Naive thymus-derived CD4-positive, alpha-beta T cell (primary cell): ENCODE results near the gene ZNF608. TPM values are rescaled to one million over a fixed set of nuclear protein-coding genes. Genes with fewer than 3 reads are reported as not detected.

ENCODE experiments used
- ATAC-seq: fragments of 150-1000 bp; cut with Tn5 transposase; 2 replicates; pipeline ENCODE4 v1.10.0; 2021; ENCODE audit warnings: mild to moderate bottlenecking, moderate library complexity
- CTCF ChIA-PET: fragments of 350-600 bp; sonication (Branson Sonifier 250); formaldehyde crosslinking; loops from one replicate; lab custom pipeline; 2021; ENCODE audit warnings: antibody characterized with exemption; lab: Charles Lee
- POLR2A ChIA-PET: fragments of 350-600 bp; sonication (Branson Sonifier 250); formaldehyde crosslinking; loops from one replicate; lab custom pipeline; 2021; ENCODE audit warnings: antibody characterized with exemption, inconsistent platforms; lab: Charles Lee
- DNase-seq, 9 donors: peaks; one replicate each; pipeline versions ENCODE4 v3.0.0 to v3.0.0-alpha.2; 2020 to 2022; ENCODE audit warnings: mixed read lengths in 1 of 9
- H3K27ac ChIP-seq: one replicate; pipeline ENCODE4 v1.7.0; 2013; ENCODE audit warnings: mild to moderate bottlenecking, low read depth, low read length, moderate library complexity
- H3K27me3 ChIP-seq, 2 donors: one replicate each; pipeline ENCODE4 v1.7.0; 2013; ENCODE audit warnings: low read length in 2 of 2, mild to moderate bottlenecking in 2 of 2, moderate library complexity in 2 of 2; ENCODE audit not compliant: control insufficient read depth in 2 of 2, insufficient read depth in 2 of 2
- H3K36me3 ChIP-seq, 3 experiments: 1 replicate in 2 of 3; 2 replicates in 1 of 3; pipeline ENCODE4 v1.7.0; 2013; ENCODE audit warnings: low read length in 3 of 3, mild to moderate bottlenecking in 3 of 3, moderate library complexity in 1 of 3; ENCODE audit not compliant: insufficient read depth in 3 of 3, control insufficient read depth in 2 of 3
- H3K4me1 ChIP-seq, 2 donors: one replicate each; pipeline ENCODE4 v1.7.0; 2013; ENCODE audit warnings: low read length in 2 of 2, mild to moderate bottlenecking in 2 of 2, moderate library complexity in 1 of 2; ENCODE audit not compliant: control insufficient read depth in 2 of 2, insufficient read depth in 2 of 2
- H3K4me3 ChIP-seq: 2 replicates; pipeline ENCODE4 v1.7.0; 2013; ENCODE audit warnings: mild to moderate bottlenecking, low read length
- H3K9me3 ChIP-seq, 3 experiments: 1 replicate in 2 of 3; 2 replicates in 1 of 3; pipeline ENCODE4 v1.7.0; 2013; ENCODE audit warnings: low read length in 3 of 3; ENCODE audit not compliant: control insufficient read depth in 2 of 3
- H3K27ac Mint-ChIP-seq, 9 donors: one replicate each; pipeline ENCODE4 v1.8.0; 2020 to 2022; ENCODE audit warnings: mixed read lengths in 9 of 9, mild to moderate bottlenecking in 8 of 9, moderate library complexity in 5 of 9, inconsistent platforms in 2 of 9
- H3K27me3 Mint-ChIP-seq, 5 donors: one replicate each; pipeline ENCODE4 v1.8.0; 2021 to 2022; ENCODE audit warnings: mixed read lengths in 5 of 5, mild to moderate bottlenecking in 1 of 5
- H3K36me3 Mint-ChIP-seq, 5 donors: one replicate each; pipeline ENCODE4 v1.8.0; 2020 to 2022; ENCODE audit warnings: mixed read lengths in 5 of 5, mild to moderate bottlenecking in 3 of 5, inconsistent platforms in 1 of 5
- H3K4me1 Mint-ChIP-seq, 7 donors: one replicate each; pipeline ENCODE4 v1.8.0; 2020 to 2022; ENCODE audit warnings: mixed read lengths in 7 of 7, mild to moderate bottlenecking in 3 of 7, inconsistent platforms in 1 of 7
- H3K4me3 Mint-ChIP-seq, 10 donors: one replicate each; pipeline ENCODE4 v1.8.0; 2020 to 2022; ENCODE audit warnings: mild to moderate bottlenecking in 10 of 10, mixed read lengths in 10 of 10, moderate library complexity in 6 of 10, inconsistent platforms in 2 of 10
- H3K9me3 Mint-ChIP-seq, 11 donors: one replicate each; pipeline ENCODE4 v1.8.0; 2020 to 2022; ENCODE audit warnings: mixed read lengths in 11 of 11, mild to moderate bottlenecking in 4 of 11, inconsistent platforms in 1 of 11, moderate library complexity in 1 of 11
- intact Hi-C, 2 donors: fragments of 100-400 bp; cut with micrococcal nuclease; formaldehyde crosslinking; loops; one replicate each; pipeline ENCODE4 v1.15.1; 2023
- polyA plus RNA-seq, 2 donors: library from polyadenylated mRNA; unstranded; fragments of 300-500 nt; fragmentation: Illumina TruSeq; gene quantifications; one replicate each; pipeline ENCODE4 v1.2.3, GENCODE V29; 2021
- total RNA-seq, 6 experiments: library from RNA in 5 of 6; stranded (reverse) in 5 of 6; gene quantifications; 1 replicate in 5 of 6; 2 replicates in 1 of 6; pipeline ENCODE4 v1.2.3 and lab custom pipeline; 2021 to 2026

Gene ZNF608, protein sequence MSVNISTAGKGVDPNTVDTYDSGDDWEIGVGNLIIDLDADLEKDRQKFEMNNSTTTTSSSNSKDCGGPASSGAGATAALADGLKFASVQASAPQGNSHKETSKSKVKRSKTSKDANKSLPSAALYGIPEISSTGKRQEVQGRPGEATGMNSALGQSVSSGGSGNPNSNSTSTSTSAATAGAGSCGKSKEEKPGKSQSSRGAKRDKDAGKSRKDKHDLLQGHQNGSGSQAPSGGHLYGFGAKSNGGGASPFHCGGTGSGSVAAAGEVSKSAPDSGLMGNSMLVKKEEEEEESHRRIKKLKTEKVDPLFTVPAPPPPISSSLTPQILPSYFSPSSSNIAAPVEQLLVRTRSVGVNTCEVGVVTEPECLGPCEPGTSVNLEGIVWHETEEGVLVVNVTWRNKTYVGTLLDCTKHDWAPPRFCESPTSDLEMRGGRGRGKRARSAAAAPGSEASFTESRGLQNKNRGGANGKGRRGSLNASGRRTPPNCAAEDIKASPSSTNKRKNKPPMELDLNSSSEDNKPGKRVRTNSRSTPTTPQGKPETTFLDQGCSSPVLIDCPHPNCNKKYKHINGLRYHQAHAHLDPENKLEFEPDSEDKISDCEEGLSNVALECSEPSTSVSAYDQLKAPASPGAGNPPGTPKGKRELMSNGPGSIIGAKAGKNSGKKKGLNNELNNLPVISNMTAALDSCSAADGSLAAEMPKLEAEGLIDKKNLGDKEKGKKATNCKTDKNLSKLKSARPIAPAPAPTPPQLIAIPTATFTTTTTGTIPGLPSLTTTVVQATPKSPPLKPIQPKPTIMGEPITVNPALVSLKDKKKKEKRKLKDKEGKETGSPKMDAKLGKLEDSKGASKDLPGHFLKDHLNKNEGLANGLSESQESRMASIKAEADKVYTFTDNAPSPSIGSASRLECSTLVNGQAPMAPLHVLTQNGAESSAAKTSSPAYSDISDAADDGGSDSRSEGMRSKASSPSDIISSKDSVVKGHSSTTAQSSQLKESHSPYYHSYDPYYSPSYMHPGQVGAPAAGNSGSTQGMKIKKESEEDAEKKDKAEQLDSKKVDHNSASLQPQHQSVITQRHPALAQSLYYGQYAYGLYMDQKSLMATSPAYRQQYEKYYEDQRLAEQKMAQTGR (N-terminal part only)
- 1 to 10 TPM in 1 of 5 experiments, under 1 TPM in 1, not detected in 3; 0.90 to 1.5 TPM for total RNA-seq
- polyA plus RNA-seq = not detected
- not detected for total RNA-seq (lab: John Stamatoyannopoulos, UW)

DNA sequence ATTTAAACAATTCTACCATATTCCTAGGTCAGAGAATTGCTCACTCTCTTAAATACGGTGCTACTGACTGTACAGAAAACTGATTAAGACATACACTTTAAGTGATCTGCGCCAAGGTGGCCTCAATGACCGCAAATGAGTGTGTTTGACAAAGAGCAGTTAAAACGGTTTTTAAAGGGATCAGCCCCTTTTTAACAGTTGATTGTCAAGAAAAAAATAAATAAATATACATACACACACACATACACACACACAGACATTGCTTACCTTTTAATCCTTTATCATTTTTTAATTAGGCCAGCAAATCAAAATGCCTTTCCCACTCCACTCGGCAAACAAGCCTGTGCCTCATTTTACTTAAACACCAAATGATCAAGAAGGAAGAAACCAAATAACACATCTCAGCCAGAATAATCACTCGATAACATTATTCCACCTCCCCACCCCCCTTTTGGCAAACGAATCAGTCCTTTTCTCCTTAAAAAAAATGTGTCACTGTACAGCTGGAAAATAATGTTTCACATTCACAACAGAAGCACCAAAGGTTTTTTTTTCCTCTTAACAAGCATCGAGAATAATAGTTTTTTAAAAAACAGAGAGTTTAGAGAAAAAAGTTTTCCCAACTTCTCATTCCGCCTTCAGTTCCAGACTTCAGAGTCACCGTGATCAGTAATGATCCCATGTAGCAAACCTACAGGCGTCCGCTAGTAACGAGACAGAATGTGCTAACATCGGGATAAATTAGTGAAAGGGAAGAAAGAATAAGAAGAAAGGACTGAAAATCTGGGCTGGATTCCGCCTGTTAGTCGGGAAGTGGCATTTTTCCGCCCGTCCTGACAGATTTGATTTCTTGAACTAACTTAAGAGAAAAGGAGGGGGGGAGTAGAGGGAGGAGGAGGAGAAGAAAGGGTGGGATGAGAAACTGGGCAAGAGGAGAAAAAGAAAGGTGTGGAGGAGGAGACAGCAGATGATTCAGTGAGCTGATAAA, at the start of gene ZNF608:
TSS of gene ZNF608 (minus strand) at position 712 of the 988 bp plus-strand sequence. CDS start 1,650 bp downstream, outside the sequence.
- no peaks in the 10 kb centered on the region for H3K9me3 ChIP-seq
- H3K36me3 ChIP-seq = no peaks in the 10 kb centered on the region
- H3K4me3 ChIP-seq = no peak within 1 kb of the TSS
- Mint-ChIP-seq H3K27ac (peak within 1 kb of the TSS in 1 of 9 donors; percentile 25), H3K9me3 (peaks cover 0 to 8% (median 0%) of the 10 kb centered on the region in 11 donors), H3K36me3 (no peaks in the 10 kb centered on the region), H3K4me1 (peaks cover 0 to 36% (median 34%) of the 10 kb centered on the region in 7 donors), H3K4me3 (peak within 1 kb of the TSS; percentile 47 to 79 (median 61)), H3K27me3 (peaks cover 7 to 51% (median 25%) of the 10 kb centered on the region in 5 donors)
- peaks cover 0 to 6% of the 10 kb centered on the region in 2 donors for H3K4me1 ChIP-seq
- CTCF ChIA-PET = no interaction called here
- POLR2A ChIA-PET = no interaction called here
- ATAC-seq (no peak), DNase-seq (no peak)
- no peak within 1 kb of the TSS for H3K27ac ChIP-seq
- peaks cover 0 to 19% of the 10 kb centered on the region in 2 donors for H3K27me3 ChIP-seq
- intact Hi-C loops = loop anchor here in 1 of 2 donors (10.0 kb wide), 1 partner anchor 101 kb away; no protein-coding TSS in a partner anchor

DNA sequence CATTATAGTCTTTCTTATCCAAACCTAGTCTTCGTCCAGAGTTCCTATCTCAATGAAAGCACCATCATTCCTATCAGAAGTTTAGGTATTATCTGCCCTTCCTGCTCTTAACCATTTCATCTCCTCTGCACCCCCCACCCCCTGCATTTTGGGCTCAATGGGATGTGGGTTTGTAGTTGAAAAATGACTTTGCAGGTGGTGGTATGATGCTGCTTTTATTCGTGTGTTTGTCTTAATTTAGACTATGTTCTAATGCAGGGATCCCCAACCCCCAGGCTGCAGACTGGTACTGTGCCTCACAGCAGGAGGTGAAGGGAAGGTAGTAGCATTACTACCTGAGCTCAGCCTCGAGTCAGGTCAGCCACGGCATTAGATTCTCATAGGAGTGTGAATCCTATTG, 49.4 kb upstream of the ZNF608 start:
- H3K4me3 ChIP-seq = no peak overlapping the region
- H3K36me3 Mint-ChIP-seq = no peaks in the 10 kb centered on the region
- no peak overlapping the region for H3K4me3 Mint-ChIP-seq
- ChIA-PET POLR2A (no interaction called here), CTCF (interaction anchor here (0.6 kb wide), 1 partner anchor 1501 kb away, joined by 5 read pairs; no protein-coding TSS in a partner anchor)
- peaks cover 0 to 3% (median 0%) of the 10 kb centered on the region in 5 donors for H3K27me3 Mint-ChIP-seq
- intact Hi-C loops = no loop called here
- no peak for ATAC-seq
- no peaks in the 10 kb centered on the region for H3K27me3 ChIP-seq
- H3K27ac ChIP-seq = no peak overlapping the region
- H3K9me3 ChIP-seq = no peaks in the 10 kb centered on the region
- H3K9me3 Mint-ChIP-seq = peaks cover 0 to 4% (median 0%) of the 10 kb centered on the region in 11 donors
- no peak overlapping the region for H3K27ac Mint-ChIP-seq
- H3K4me1 ChIP-seq = no peaks in the 10 kb centered on the region
- no peaks in the 10 kb centered on the region for H3K4me1 Mint-ChIP-seq
- DNase-seq = no peak
- H3K36me3 ChIP-seq = no peaks in the 10 kb centered on the region

DNA sequence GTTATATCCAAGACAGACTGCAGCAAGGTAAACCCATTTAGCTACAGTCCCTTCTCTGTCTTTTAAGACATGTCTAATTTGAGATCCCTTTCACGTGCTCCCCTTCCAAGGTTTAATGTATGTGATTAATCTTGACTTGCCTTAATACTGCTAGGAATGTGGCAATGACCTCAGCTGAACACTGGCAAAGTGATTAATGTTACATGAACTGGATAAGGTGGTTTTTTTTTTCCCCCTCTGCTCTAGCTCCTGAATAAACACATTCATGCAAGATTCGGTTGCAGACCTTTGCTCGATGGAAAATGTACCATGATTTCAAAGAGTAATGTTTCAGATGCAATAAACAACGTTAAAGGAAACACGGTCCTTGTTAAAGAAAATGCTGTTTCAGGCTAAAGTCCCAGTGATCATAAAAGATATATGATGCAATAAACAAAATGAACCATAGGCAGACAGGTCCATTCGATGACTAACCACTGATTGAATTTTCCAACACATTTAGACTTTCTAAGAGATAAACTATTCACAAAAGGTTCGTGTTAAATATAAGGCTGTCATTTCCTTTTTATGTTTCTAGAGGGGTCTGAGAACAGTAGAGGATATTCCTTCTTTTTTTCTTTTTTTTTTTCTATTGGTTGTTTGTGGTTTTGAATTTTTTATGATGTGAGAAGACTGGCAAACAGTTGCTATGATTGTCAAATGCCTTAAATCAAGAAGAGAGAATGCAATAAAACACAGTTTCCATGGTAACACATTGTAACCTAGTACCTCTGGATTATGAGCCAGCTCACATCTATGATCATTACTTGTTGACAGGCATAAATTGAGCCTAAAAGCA, 44.7 kb upstream of the ZNF608 start:
- H3K27me3 Mint-ChIP-seq = peaks cover 0 to 3% (median 0%) of the 10 kb centered on the region in 5 donors
- POLR2A ChIA-PET = no interaction called here
- H3K4me1 ChIP-seq = no peaks in the 10 kb centered on the region
- CTCF ChIA-PET = no interaction called here
- no peak overlapping the region for H3K27ac Mint-ChIP-seq
- no peak overlapping the region for H3K4me3 ChIP-seq
- ATAC-seq (no peak), DNase-seq (no peak)
- H3K36me3 ChIP-seq = no peaks in the 10 kb centered on the region
- intact Hi-C loops = no loop called here
- no peaks in the 10 kb centered on the region for H3K36me3 Mint-ChIP-seq
- H3K9me3 ChIP-seq = no peaks in the 10 kb centered on the region
- no peaks in the 10 kb centered on the region for H3K27me3 ChIP-seq
- H3K27ac ChIP-seq = no peak overlapping the region
- H3K4me1 Mint-ChIP-seq = no peaks in the 10 kb centered on the region
- H3K9me3 Mint-ChIP-seq = peaks cover 0 to 7% (median 0%) of the 10 kb centered on the region in 11 donors
- H3K4me3 Mint-ChIP-seq = no peak overlapping the region

DNA sequence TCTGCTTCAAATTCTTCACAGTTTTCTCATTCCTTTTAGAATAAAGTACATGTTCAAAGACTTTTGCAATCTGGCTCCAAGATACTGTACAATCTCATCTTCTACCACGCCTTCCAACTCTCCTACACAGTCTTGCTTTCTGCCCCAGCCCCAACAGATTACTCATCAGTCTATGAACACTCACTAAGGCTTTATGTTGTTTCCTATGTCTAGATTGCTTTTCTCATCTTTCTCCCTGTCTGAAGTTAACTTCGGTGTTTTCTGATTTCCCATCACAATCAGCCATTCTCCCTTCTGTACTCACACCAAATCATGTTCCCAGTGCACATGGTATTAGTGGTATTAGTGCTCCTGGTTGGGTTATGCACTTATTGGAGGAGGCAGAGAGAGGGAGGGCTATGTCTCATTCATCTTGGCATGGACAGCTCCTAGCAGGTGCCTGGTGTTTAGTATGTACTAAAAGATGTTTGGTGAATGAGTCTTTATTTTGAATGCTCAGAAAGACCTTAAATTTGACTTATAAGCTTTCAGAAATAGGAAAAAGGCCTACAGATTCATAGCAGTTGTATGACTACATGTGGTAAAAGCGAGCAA, 44.0 kb upstream of the ZNF608 start:
- Histone ChIP-seq H3K27me3 (no peaks in the 10 kb centered on the region), H3K4me3 (no peak overlapping the region), H3K36me3 (no peaks in the 10 kb centered on the region), H3K9me3 (no peaks in the 10 kb centered on the region), H3K27ac (no peak overlapping the region), H3K4me1 (no peaks in the 10 kb centered on the region)
- no peaks in the 10 kb centered on the region for H3K27me3 Mint-ChIP-seq
- ATAC-seq (no peak), DNase-seq (no peak)
- H3K36me3 Mint-ChIP-seq = no peaks in the 10 kb centered on the region
- no peak overlapping the region for H3K27ac Mint-ChIP-seq
- CTCF ChIA-PET = no interaction called here
- H3K4me1 Mint-ChIP-seq = no peaks in the 10 kb centered on the region
- H3K4me3 Mint-ChIP-seq = no peak overlapping the region
- POLR2A ChIA-PET = no interaction called here
- intact Hi-C loops = no loop called here
- peaks cover 0 to 7% (median 0%) of the 10 kb centered on the region in 11 donors for H3K9me3 Mint-ChIP-seq

DNA sequence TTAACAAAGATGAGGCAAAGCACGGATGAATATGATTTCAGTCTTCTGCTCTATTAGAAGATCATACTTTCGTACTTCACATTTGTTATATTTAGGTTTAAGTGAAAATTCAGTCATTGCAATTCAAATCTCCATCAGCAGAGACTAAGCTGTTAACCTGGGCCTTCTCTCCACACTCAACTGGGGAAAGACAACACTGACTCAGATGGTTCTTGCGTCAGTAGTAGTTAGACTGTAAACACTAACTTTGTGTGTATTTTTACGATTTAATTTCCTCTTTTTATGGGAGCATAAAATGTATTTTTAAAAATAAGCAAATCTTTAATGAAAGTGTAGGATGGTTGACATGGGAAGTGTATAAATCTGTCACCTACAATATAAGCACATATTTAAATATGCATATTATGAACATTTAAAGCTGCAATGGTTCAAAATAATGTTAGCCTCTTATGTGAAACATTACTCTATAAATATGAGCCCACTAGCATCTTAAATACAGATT, 42.7 kb upstream of the ZNF608 start:
- DNase-seq = no peak
- ATAC-seq = no peak
- H3K27ac ChIP-seq = no peak overlapping the region
- peaks cover 0 to 7% (median 0%) of the 10 kb centered on the region in 11 donors for H3K9me3 Mint-ChIP-seq
- ChIA-PET CTCF (no interaction called here), POLR2A (no interaction called here)
- intact Hi-C loops = no loop called here
- H3K27me3 ChIP-seq = no peaks in the 10 kb centered on the region
- no peaks in the 10 kb centered on the region for H3K36me3 ChIP-seq
- no peaks in the 10 kb centered on the region for H3K36me3 Mint-ChIP-seq
- H3K4me3 ChIP-seq = no peak overlapping the region
- no peaks in the 10 kb centered on the region for H3K9me3 ChIP-seq
- no peaks in the 10 kb centered on the region for H3K4me1 ChIP-seq
- H3K27ac Mint-ChIP-seq = no peak overlapping the region
- no peak overlapping the region for H3K4me3 Mint-ChIP-seq
- H3K27me3 Mint-ChIP-seq = no peaks in the 10 kb centered on the region
- H3K4me1 Mint-ChIP-seq = no peaks in the 10 kb centered on the region
